H1 (cell line): ENCODE data around the gene CCL23. TPM values are rescaled to one million over a fixed set of nuclear protein-coding genes. Genes with fewer than 3 reads are reported as not detected.

ENCODE experiments used
- EP300 ChIP-seq, 2 experiments: IDR thresholded peaks; 1 replicate in 1 of 2; 2 replicates in 1 of 2; pipeline ENCODE4 v1.6.1; 2011 to 2012; ENCODE audit warnings: low read depth in 2 of 2, low read length in 2 of 2, mild to moderate bottlenecking in 2 of 2, borderline replicate concordance in 1 of 2, inconsistent platforms in 1 of 2, moderate library complexity in 1 of 2
- polyA plus RNA-seq, 7 experiments: library from polyadenylated mRNA; depleted of rRNA in 3 of 7; stranded (reverse) in 5 of 7; unstranded in 2 of 7; fragments of >200 nt in 5 of 7; fragments of 200-250 nt in 2 of 7; gene quantifications; 1 replicate in 5 of 7; 2 replicates in 1 of 7; 4 replicates in 1 of 7; pipeline versions ENCODE4 v1.2.1 to v1.2.3, GENCODE V29; 2011 to 2013; ENCODE audit warnings: missing spikeins in 2 of 7, mixed read lengths in 2 of 7
- total RNA-seq: library from RNA; stranded (reverse); fragmentation: NEBNext Ultra II Directional; extraction: Animal tissue kit (Norgen Biotek cat#: 25700); gene quantifications from 2 replicates; pipeline ENCODE4 v1.2.1, GENCODE V29; 2021

Gene CCL23
- total and polyA plus RNA-seq, 2 of the 8 experiments (the other 6 are each of a cell fraction or from before 2014, with no cell fraction given): not detected

DNA sequence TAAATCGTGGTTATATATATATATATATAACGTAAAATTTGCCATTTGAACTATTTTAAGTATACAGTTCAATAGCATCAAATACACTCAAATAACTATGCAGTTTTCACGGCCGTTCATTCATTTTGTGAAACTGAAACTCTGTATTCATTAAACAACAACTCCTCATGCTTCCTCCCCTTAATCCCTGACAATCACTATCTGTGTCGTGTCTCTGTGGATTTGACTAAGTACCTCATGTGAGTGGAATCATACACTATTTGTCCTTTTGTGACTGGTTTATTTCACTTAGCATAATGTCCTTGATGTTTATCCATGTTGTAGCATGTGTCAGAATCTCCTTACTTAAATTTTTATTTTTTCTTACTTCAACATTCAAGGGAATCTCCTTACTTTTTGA, 2.8 kb downstream of the CCL23 start (continued):
- TF ChIP-seq EP300 (IDR thresholded peaks at IDR 0.05; ENCODE audit: borderline replicate concordance in 1 of 2, low read depth in 2 of 2, low read length in 2 of 2): no peak
